ENCODE results near the gene CACNA2D2.
A peak's percentile ranks its signal among the peaks of the same experiment; 100 is the strongest.

Gene CACNA2D2

DNA sequence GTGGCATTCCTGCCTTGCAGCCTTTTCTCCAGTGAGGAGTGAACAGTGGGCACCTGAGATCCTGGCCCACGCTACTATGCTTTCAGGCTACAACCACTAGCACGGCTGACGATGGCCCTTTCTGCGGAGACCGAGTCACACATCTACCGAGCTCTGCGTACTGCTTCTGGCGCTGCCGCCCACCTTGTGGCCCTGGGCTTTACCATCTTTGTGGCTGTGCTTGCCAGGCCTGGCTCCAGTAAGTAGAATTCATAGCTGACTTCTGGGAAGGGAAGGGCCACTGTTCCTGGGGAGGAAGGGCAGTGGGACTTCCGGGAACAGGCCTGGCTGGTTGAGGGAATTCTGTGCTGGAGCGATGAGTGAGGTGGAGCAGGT is 152.1 kb downstream of the CACNA2D2 start:
- no peak for DNase-seq (ENCODE audit: low read depth in 2 of 3, low spot score in 2 of 3)

DNA sequence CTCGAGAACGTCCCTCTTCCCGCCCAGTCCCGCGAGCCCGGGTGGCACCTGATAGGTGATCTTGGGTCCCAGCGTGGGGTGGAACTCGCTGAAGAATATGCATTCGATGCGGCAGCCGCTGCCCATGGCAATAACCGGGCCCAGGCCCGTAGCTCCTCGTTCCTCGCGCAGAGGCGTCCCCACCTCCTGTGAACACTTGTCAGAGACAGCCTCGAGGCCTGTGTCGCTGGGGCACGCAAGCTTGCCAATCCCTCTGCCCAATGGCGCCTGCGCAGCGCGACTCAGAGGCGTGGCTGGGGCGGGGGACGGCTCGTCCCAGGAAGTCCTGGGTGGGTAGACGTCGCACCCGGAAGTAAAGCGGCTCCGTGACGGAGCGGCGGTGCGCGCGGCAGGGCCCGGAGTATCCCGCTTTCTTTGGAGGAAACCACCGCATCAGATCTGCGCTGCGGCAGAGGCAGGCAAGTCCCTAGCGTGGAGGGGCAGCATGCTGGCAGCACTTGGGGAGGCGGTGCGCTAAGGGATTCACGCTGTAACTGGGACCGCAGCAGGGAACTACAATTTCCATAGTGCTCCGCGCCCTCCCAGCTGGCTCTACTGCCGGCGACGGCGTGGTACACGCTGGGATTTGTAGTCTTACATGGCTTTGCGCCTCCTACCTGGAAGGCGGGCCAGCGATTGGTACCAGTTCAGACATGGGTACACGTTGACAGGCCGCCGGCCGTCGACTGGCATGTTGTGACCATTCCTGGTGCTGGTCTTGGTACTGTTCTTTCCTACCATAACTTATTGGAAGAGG is 152.7 kb downstream of the CACNA2D2 start, which contains the start of the genes CYB561D2 and NPRL2:
TSS of gene CYB561D2 (plus strand) at position 336 of the 796 bp plus-strand sequence. CDS start 572 bp downstream, outside the sequence.
TSS of gene NPRL2 (minus strand) at position 249 of the 796 bp plus-strand sequence. CDS start at position 126, 123 bp downstream.
- DNase-seq (ENCODE audit: low read depth in 2 of 3, low spot score in 2 of 3), result peak; percentile 95 to 99 (median 97)

DNA sequence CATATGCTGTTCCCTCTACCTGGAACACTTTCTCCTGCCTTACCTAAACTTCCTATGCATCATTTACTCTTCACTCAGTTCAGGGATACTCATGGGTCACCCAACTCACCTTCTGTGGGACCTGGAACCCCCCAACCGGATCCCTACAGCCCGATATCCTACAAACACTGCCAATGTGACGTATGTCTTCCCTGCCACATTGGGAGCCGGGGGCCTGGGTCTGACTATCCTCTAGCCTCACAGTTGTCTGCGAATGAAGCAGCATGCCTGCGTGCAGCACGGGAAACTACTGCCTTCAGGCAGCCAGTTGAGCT is 153.3 kb downstream of the CACNA2D2 start:
- no peak for DNase-seq (ENCODE audit: low read depth in 2 of 3, low spot score in 2 of 3)

DNA sequence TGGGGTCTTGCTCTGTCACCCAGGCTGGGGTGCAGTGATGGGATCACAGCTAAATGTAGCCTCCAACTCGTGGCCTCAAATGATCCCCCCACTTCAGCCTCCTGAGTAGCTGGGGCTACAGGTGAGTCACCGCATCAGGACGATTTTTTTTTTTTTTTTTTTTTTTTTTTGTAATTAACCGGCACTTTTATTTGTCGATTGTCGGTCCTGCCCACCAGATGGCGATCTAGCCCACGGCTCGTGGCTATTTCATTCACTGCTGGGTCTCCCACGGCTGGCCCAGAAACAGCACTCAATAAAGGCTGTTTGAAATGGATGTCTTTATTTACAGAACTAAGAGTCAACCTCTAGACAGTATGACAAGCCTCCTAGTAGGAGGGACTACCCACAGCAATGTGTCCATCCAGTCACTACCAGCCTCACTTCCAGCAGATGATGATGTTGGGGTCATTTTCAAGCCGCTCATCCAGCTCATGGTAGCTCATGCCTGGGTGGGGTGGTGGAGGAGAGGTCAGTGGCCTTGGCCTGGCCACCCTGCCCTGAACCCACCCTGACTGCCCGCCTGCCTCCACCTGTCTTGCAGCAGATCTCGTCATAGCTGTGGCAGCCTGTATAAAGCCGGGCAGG is 156.1 kb downstream of the CACNA2D2 start:
- DNase-seq (ENCODE audit: low read depth in 2 of 3, low spot score in 2 of 3), result no peak

DNA sequence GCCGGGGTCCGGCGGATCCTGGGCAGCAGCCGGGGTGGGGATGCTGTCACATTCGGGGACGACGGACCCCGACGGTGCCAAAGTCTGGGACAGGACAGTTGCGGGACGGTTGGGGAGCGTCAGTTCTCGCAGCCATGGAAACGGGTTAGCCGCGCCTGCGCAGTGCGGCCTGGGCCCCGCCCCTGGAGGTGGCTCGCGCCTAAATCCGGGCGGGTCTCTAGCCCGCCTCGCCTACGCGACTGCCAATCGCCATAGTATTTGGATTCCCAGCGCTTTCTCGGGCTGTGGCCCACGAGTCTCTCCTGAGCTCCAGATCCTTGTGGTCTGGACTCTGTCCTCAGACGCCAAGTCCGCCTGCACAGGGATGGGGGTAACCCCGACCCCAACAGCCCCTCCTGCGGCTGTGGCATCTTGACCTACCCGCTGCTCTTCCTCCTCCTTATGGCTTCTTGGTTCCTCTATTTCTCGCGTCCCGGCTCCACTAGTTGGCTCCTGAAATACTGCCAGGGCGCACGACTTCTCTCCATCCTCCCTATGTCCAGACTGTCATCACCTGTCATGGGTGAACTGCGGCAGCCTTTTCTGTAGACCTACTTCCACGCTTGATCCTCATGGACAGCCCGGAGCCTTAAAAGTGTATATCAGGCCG is 157.7 kb downstream of the CACNA2D2 start, which contains the start of gene ZMYND10:
TSS of gene ZMYND10 (minus strand) at position 147 of the 649 bp plus-strand sequence. CDS start 153 bp downstream, outside the sequence.
- DNase-seq (ENCODE audit: low read depth in 2 of 3, low spot score in 2 of 3), result peak in 1 of 3 experiments; percentile 57

DNA sequence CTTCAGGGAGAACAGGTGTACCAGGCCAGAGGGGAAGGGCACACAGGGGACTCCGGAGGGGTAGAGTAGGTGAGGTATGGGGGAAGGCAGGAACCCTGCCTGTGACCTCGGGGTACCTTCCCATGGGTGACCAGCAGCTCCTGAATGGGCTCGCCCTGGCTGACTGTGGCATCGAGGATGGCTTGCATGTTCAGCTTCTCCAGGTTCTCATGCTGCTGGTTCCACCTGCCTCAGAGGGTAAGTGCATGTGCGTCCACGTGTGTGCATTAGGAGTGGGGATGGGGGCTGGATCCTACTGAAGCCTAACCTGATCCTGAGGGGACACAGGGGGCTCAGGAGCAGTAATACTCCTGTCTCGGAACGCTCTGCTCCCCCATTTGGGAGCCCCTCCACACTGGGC is 158.4 kb downstream of the CACNA2D2 start:
- no peak for DNase-seq (ENCODE audit: low read depth in 2 of 3, low spot score in 2 of 3)

DNA sequence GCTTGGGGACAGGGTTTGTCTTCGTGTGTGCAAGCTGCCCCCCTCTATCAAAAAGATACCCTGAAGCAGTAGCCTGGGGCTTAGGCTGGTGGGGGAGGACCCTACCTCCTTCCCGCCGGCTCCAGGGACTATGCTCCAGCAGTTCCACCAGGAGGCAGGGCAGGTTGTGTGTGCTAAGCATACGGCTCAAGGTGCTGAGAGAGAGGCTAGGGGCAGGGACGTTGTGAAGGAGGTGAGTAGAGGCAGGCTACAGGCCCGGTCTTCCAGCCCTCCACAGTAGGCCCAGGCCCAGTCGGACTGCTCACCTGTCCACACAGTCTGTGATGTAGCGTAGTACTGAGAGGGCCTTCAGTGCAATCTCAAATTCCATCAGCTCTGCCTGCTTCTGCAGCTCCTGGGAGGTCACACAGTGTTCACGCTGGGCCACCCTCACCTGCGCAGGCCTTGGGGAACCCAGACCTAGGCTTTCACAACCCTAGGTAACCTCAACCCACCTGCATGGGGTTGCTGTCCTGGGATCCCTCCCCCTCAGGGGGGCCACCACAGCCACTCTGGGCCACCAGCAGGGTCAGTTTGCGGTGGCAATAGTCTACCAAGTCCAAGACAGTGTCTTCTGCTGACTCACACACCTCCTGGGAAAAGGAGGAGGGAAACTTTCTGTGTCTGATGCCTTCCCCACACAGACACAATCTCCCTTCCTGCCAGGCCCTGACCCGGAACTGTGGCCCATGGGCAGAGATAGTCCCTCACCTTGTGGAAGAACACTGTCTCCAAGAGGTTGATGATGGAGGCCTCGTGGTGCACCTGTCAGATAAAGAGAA is 160.4 kb downstream of the CACNA2D2 start:
- no peak for DNase-seq (ENCODE audit: low read depth in 2 of 3, low spot score in 2 of 3)

DNA sequence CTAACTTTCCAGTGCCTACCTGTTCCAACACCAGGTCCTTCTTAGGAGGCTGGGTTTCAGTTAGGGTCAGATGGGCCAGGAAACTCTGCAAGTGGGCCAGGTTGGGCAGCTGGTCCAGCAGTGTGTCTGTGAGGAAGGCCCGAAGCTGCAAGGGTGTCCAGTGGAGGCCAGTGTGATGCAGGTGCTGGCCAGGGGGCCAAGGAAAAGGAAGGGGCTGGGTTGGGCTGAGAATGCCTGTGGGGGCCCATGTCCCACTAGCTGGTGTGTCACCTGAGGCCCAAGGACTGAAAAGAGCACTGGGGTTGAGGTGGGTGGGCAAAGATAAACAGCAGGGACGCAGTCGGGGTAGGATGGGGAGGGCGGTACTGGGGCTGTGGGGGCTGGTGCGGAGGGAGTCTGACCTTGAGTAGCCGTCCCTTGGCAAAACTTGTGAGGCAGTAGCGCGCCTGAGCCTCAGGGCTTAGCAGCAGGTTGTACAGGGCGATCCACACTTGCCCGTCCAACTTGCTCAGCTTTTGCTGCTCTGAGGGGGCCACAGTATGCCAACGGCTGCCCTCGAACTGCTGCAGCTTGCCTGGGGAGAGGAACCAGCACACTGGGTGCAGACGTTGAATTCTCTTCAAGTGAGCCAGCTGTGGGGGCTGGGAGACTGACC is 161.3 kb downstream of the CACNA2D2 start:
- DNase-seq (ENCODE audit: low read depth in 2 of 3, low spot score in 2 of 3), result no peak

DNA sequence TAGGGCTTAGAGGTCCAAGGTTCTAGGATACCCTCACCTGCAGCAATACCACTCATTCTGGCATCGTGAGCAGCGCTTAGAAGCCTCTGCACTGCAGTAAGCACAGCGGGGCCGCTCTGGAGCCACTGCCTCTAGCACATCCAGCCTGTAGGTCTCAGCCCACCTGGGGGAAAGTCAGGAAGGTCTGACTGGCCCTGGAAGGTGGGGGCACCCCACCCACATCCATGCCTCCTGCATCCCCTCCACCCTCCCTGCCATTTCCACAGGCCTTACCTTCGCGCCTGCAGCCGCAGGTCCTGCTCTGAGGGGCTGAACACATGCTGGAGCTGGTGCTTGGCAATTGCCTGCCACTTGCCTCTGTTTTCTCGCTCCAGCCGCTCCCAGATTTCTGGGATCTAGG is 161.9 kb downstream of the CACNA2D2 start:
- DNase-seq (ENCODE audit: low read depth in 2 of 3, low spot score in 2 of 3), result no peak

DNA sequence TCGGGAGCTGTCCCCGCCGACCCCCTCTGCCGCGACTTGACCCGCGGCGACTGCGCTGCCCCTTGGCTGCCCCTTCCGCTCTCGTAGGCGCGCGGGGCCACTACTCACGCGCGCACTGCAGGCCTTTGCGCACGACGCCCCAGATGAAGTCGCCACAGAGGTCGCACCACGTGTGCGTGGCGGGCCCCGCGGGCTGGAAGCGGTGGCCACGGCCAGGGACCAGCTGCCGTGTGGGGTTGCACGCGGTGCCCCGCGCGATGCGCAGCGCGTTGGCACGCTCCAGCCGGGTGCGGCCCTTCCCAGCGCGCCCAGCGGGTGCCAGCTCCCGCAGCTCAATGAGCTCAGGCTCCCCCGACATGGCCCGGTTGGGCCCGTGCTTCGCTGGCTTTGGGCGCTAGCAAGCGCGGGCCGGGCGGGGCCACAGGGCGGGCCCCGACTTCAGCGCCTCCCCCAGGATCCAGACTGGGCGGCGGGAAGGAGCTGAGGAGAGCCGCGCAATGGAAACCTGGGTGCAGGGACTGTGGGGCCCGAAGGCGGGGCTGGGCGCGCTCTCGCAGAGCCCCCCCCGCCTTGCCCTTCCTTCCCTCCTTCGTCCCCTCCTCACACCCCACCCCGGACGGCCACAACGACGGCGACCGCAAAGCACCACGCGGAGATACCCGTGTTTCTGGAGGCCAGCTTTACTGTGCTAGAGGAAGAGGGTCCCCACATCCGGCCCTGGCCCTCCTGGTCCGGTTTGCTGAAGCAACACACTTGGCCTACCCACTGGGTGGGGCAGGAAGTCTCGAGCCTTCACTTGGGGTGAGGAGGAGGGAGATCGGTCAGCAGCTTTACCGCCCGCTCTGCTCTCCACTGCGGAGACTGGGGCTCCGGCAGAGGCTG is 162.7 kb downstream of the CACNA2D2 start, which contains the start of gene RASSF1:
TSS of gene RASSF1 (minus strand) at position 389 of the 882 bp plus-strand sequence. CDS start at position 358, 31 bp downstream.
- peak; percentile 49 to 70 (median 54) for DNase-seq (ENCODE audit: low read depth in 2 of 3, low spot score in 2 of 3)

DNA sequence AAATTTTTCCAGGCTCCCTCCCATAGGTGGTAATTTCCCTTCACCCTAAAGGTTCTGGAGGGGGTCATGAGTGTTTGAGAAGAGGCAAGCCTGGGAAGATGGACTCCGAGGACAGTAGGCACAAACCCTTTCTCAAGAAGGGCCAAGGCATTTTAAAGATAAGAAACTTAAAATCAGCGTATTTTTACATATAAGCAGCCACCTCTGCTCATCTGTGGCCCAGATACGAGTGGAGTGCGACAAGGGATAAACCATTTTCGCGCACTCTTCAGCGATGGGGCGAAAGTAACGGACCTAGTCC is 163.3 kb downstream of the CACNA2D2 start:
- no peak for DNase-seq (ENCODE audit: low read depth in 2 of 3, low spot score in 2 of 3)

DNA sequence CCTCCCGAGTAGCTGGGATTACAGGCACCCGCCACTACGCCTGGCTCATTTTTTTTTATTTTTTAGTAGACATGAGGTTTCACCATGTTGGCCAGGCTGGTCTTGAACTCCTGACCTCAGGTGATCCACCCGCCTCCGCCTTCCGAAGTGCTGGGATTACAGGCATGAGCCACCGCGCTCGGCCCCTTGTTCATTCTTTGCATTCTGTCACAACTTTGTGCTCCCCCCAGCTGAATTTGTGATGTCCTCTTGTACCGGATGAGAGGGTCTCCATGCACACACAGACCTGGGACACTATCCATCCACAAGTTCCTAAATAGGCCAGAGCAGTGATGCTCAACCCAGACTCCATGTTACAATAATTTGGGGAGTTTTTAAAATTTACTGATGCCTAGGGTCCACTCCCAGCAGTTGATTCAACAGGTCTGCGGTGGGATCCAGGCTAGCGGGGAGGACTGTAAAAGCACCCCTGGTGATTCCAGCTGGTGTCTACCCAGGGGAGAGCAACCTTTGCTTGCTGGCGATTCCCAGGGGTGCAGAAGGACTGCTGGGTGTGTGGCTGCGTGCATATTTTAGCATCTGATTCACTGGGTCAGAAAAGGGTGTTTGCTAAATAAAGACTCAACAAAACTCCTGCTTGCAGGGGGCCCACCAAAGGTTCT is 163.8 kb downstream of the CACNA2D2 start:
- DNase-seq (ENCODE audit: low read depth in 2 of 3, low spot score in 2 of 3), result no peak

DNA sequence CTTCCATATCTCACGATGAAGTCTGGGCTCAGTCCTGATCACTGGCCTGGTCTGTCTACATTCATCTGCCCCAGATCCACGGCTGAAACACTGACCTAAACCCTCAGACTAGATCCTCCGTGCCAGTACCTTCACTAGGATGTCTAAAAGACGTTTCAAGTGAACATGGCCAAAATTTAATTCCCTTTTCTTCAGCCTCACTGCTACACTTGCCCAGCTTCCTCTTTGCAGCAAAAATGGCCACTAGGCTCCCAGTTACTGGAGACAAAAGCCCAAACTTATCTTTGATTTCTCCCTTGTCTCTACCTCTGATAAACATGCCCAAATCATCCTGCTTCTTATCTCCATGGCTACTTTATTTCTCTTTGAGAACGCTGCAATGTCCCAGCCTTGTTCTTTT is 164.5 kb downstream of the CACNA2D2 start:
- no peak for DNase-seq (ENCODE audit: low read depth in 2 of 3, low spot score in 2 of 3)

DNA sequence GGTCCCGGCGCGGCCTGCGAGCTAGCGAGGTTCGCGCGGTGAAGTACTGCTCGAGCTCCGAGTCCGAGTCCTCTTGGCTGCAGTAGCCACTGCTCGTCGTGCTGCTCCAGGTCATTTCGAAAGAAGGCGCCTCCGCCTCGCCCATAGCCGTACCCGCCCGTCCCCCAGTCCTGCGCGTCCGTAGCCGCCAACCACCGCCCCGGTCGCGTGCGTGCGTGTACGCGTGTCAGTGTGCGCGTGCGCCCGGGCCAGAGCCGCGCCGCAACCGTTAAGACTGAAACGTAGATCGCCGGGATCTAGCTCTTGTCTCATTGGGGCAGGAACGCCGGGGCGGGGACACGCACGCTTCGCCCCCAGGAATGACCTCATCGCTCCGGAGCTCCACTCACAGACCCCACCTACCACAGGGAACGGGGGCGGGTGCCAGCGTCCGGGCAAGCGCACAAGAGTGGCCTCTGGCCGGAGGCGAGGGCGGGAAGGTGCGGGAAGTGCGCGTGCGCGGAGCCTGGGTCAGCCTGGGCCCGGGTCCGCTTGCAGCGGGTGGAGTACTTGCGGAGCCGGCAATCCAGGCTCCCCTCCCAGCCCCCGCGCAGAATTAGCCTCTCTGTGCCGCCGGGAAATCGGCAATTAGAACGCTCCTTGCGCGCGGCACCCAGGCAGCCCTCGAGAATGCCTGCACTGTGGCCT is 166.1 kb downstream of the CACNA2D2 start:
- DNase-seq (ENCODE audit: low read depth in 2 of 3, low spot score in 2 of 3), result peak; percentile 87 to 94 (median 90)

DNA sequence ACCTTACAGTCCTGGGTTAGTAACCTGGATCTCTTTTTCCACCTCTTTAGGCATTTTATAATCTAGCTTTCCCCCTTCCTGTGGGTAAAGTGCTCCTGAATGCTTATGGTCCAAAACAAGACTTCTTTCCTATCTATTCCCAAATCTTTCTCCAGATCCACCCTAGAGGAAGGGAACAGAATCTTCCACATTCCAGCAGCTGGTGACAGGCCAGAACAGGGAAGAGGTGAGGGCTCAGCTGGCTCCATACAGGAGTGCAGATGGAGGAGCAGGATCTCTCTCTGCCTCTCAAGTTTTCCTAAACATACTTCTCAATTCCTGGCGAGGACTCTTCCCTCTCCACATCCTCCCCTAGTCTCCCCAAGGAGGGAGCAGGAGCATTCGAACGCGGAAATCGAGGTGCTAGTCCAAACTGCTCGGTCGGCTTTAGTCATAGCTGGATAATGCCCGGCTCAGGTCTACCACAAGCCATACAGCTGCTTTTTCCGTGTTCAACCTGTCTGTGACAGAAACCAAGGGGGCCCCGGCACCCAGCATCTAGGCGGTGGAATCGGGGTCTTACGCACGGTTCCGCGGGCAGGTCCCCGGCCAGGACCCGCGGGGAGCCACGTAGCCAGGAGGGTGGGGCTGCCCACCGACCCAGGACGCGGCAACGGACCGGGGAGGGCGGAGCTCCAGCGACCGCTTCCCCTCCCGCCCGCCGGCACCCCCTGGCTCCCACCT is 166.8 kb downstream of the CACNA2D2 start:
- DNase-seq (ENCODE audit: low read depth in 2 of 3, low spot score in 2 of 3), result no peak

DNA sequence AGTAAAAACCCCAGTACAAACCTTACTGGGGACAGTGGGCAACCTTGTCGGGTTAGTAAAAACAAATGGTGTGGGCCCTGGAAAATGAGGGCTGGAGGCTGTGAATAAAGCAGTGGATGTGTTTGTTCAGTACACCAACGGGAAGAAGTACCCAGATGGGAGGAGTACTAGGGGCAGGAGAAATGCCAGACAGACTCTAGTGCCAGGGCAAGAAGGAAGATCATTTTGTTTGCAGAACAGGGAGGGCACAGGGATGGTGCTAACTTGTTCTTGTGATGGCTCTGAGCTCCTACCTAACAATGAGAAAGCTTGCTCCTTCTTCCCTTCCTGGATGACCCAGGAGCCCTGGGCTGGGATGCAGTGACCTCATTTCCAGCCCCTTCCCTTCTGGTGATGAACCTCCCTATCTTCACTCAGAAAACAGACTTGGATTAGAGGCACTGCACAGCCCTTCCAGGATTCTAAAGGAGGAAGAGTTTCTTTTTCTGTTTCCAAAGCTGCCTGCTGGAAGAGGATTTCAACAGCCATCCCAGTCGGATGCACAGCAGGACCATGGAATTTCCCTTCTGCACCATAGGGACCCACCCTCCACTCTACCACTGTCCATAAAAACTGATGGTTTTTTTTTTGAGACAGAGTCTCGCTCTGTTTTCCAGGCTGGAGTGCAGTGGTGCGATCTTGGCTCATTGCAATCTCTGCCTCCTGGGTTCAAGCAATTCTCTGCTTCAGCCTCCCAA is 168.9 kb downstream of the CACNA2D2 start:
- no peak for DNase-seq (ENCODE audit: low read depth in 2 of 3, low spot score in 2 of 3)

DNA sequence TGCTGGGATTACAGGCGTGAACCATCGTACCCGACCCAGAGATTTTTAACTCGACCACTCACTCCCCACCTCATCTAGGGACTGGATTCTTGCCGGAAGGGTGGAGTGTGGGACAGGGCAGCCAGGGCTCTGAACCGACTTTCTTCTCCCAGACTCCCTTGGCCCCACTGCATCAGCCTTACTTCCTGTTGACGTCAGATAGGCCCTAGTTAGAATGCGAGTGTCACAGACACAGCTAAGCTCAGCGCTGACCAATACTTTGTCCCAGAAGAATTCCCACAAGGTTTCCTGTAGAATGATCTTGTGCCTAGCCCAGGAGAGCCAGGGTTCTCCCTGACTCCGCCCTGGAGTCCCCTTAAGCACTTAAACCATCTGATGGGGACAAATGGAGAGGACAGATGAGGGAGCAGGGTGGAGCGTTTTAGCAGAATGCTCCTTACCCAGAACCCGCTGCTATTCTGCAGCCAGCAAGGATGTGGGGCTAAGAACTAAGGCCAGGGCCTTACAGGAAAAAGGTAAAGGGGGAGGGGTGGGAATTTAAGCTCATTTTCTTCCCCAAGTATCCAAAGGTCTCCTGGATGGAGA is 169.6 kb downstream of the CACNA2D2 start:
- DNase-seq (ENCODE audit: low read depth in 2 of 3, low spot score in 2 of 3), result no peak

Measured in activated CD8-positive, alpha-beta memory T cell treated with anti-CD3 and anti-CD28 coated beads for 48 hours (primary cell).